NCI-H460 (cell line): ENCODE results near the gene RAD51AP1. TPM values are rescaled to one million over a fixed set of nuclear protein-coding genes. Genes with fewer than 3 reads are reported as not detected.
A peak's percentile ranks its signal among the peaks of the same experiment; 100 is the strongest.

ENCODE experiments used
- DNase-seq: peaks from one replicate; pipeline ENCODE4 v3.0.0-alpha.2; 2016; ENCODE audit warnings: low read depth; ENCODE audit errors: extremely low read depth
- total RNA-seq: library from RNA; depleted of rRNA; stranded (reverse); fragments of >200 nt; shearing (Covaris generic); gene quantifications from 2 replicates; pipeline ENCODE4 v1.2.3, GENCODE V29; 2014; rRNA removed

RAD51AP1 gene
- total RNA-seq, 1 experiment from 2014 or later = 22.2 TPM

DNA sequence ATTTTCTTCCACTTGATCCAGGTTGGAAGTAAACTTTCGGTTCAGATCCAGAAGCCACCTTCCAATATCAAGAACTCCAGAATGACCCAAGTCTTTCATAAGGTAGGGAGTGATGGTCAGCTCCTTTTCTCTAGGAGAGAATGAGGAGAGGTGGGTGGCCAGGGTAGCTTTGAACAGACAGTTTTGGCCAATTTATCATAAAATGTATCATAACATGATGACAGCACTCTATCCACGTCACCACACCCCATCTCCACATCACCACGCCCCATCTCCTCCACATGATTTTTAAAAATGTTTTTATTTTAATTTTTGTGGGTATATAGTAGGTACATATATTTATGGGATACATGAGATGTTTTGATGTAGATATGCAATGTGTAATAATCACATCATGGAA is 50.2 kb downstream of the RAD51AP1 start:
- DNase-seq = no peak

DNA sequence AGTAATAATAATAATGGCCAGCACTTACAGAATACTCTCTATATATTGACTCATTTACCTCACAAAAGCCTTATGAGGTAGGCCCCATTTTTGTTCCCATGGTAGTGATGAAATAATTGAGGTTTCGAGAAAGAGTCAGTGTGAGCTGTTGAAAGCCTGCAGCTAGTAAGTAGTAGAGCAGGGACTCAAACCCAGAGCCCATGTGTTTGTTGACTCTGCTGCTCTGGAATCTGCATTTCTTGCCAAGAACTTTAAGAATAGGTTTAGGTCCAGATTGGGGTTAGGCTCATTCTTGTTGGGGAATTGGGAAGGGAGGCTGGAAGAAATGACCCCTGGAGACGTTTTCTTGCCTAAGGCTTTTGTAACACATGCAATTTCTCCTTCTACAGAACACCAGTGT is 51.3 kb downstream of the RAD51AP1 start:
- no peak for DNase-seq

DNA sequence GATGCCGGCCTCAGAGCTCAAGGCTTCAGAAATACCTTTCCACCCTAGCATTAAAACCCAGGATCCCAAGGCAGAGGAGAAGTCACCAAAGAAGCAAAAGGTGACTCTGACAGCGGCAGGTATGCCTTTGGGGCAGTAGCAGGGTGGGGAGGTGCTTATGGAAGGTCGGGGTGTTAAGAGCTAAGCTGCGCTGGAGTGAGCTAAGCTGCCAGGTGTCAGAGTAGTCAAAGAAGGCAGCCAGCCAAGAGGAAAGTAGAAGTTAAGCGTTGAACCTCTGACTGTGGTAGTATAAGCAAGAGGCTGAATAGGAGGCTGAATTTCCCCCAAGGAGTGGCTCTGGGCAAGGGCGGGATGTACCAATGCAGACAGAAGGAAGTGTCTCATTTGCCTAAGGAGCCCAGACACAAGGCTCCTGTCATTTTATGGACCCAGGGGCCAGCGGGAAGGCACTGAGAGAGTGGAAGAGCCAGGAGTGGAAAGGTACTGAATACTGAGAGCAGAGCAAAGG is 52.5 kb downstream of the RAD51AP1 start:
- DNase-seq = no peak

DNA sequence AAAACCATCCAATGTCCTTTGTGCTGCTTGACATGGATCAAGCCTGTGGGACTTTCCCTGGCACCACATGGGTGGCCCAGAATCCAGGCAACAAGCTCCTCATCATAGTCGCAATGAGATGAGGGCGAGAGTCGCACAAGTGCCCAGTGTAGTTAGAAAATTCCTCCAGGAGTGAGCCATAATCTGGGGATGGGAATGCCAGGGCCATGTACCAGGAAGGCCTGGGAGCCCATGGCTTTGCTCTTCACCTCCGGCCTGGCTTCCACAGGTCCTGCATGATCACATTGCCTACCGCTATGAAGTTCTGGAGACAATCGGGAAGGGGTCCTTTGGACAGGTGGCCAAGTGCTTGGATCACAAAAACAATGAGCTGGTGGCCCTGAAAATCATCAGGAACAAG is 57.2 kb downstream of the RAD51AP1 start:
- no peak for DNase-seq

DNA sequence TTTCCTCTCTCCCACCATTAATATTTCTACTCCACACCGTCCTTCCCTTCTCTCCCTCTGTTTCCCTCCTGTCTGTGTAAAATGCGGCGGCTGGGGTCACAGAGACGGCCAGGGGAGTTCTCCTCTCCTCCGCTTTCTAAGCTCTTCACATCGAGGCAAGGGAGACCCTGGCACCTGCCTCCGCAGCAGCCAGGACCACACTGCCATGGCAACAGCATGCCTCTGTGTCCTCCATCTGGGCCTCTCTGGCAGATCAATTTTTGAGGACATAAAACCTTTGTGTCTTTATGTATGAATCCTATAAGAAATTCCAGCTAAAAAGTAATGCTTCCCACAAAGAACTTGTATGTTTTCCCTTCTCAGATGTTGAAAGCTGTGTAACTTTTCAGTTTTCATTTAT is 64.7 kb downstream of the RAD51AP1 start:
- no peak for DNase-seq

DNA sequence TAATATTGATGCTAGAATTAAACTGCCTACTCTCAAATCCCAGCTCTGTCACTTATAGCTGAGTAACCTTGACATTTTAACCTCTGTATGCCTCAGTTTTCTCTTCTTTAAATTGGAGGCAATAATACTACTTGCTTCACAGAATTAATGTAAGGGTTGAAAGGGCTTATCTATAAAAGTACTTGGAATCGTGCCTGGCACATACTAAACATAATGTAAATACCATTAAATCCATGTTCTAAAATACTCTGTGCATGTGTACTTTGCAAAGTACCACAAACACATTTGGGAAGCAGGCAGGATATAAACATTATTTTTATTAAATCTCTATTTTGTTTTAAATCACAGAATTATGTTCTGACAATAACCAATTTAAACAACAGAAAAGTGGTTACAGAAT is 65.3 kb downstream of the RAD51AP1 start:
- no peak for DNase-seq

DNA sequence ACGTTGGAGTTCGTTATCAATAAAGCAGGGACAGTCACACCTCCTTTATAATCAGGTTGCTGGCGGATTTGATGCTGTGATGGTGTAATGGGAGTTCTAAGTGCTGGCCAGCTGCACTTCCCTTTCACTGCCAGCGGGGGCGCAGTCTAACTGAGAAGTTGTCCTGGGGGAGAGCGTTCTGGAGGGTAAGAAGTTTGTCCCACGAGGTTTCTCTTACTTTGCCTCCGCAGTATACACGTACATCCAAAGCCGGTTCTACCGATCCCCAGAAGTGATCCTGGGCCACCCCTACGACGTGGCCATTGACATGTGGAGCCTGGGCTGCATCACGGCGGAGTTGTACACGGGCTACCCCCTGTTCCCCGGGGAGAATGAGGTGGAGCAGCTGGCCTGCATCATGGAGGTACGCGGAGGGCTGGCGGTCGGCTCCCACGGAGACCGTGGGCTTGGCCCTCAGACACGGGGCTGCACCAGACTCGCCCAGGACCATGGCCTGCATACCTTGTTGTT is 66.0 kb downstream of the RAD51AP1 start:
- peak; percentile 78 for DNase-seq

DNA sequence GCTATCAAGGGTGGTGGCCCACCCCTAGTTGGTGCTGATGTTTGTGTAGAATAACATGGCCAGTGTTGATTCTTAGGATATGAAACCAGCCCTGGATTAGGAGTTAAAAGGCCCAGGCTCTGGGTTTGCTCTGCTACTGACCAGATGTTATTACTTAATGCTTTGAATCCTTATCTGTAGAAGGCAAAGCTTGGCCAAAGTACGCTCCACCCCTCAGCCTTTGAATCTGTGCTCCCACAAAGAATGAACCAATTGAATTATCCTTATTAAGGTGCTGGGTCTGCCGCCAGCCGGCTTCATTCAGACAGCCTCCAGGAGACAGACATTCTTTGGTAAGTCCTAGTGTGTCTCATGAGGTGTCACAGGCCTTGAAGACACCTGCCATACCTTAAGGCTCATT is 68.4 kb downstream of the RAD51AP1 start:
- no peak for DNase-seq

DNA sequence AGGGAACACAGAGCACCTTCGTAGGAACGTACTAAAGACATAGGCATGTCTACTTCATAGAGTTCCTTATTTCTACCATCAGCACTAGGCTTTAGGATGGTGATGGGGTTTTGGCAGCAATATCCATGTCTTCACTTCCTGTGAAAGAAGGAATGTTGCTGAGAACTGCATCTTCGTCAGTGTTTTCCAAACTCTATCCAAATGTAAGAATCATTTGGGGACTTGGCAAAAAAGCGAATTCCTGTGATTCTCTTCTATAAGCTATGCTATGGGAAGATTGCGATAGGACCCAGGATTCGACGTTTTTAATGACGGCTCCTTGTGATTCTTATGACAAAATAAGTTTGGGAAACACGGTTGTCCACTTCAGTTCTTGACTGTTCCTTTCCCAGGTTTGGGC is 70.4 kb downstream of the RAD51AP1 start:
- no peak for DNase-seq

Other genes starting within 250 kb of the RAD51AP1 start
- 14.1 and 22.0 TPM in 2 replicates for gene TIGAR, start 217.7 kb upstream of the RAD51AP1 start, total RNA-seq
- not detected in 2 replicates for gene FGF23, start 159.2 kb upstream of the RAD51AP1 start, total RNA-seq
- not detected in 2 replicates for gene FGF6, start 93.1 kb upstream of the RAD51AP1 start, total RNA-seq
- 59.9 and 62.0 TPM in 2 replicates for gene DYRK4, start 23.3 kb downstream of the RAD51AP1 start, total RNA-seq
- 0.72 and 1.4 TPM in 2 replicates for gene AKAP3, start 110.2 kb downstream of the RAD51AP1 start, total RNA-seq
- 129 and 136 TPM in 2 replicates for gene NDUFA9, start 110.2 kb downstream of the RAD51AP1 start, total RNA-seq
- gene GALNT8, start 181.5 kb downstream of the RAD51AP1 start, total RNA-seq = not detected in 2 replicates